IMR-90 (cell line): ENCODE measurements around the gene EML1. TPM values are rescaled to one million over a fixed set of nuclear protein-coding genes. Genes with fewer than 3 reads are reported as not detected.

Source experiments
- ATAC-seq: fragments of 200-7000 bp; cut with Tn5 transposase; 2 replicates; pipeline ENCODE4 v1.9.1; 2020; ENCODE audit warnings: low read depth, mild to moderate bottlenecking, moderate library complexity
- BruUV-seq: library from RNA; stranded (reverse); fragments of 400-500 nt; replicated peaks from 2 replicates; lab custom pipeline; 2021; lab: Mats Ljungman, UMichigan
- CTCF ChIA-PET: fragments of 300-600 bp; formaldehyde crosslinking; extraction: SDS; loops from one replicate; lab custom pipeline; 2021; ENCODE audit warnings: antibody characterized with exemption; lab: Yijun Ruan, JAX
- POLR2A ChIA-PET: fragments of 300-600 bp; sonication (Branson Sonifier 250); formaldehyde crosslinking; loops from one replicate; lab custom pipeline; 2022; ENCODE audit warnings: antibody characterized with exemption; ENCODE audit not compliant: unreplicated experiment; lab: Charles Lee
- DNase-seq: peaks from one replicate; pipeline ENCODE4 v3.0.0; 2013
- H2AFZ ChIP-seq: replicated peaks from 2 replicates; pipeline ENCODE3; 2013; ENCODE audit warnings: low read length, mild to moderate bottlenecking; ENCODE audit not compliant: poor library complexity
- H2AK5ac ChIP-seq: 2 replicates; pipeline ENCODE4 v1.6.1; 2013; ENCODE audit warnings: low read depth, low read length, inconsistent platforms
- H2AK9ac ChIP-seq: replicated peaks from 2 replicates; pipeline ENCODE3; 2013; ENCODE audit warnings: mild to moderate bottlenecking, low read depth, low read length, moderate library complexity; ENCODE audit not compliant: poor library complexity
- H2BK120ac ChIP-seq: 2 replicates; pipeline ENCODE4 v1.6.1; 2013; ENCODE audit warnings: low read depth, low read length, inconsistent platforms
- H2BK15ac ChIP-seq: 3 replicates; pipeline ENCODE4 v1.6.1; 2013; ENCODE audit warnings: low read depth, low read length, inconsistent platforms
- H2BK20ac ChIP-seq: 2 replicates; pipeline ENCODE4 v1.6.1; 2013; ENCODE audit warnings: low read depth, mild to moderate bottlenecking, inconsistent platforms, low read length, moderate library complexity
- H2BK5ac ChIP-seq: 2 replicates; pipeline ENCODE4 v1.6.1; 2013; ENCODE audit warnings: mild to moderate bottlenecking, low read depth, low read length, inconsistent platforms; ENCODE audit not compliant: poor library complexity, severe bottlenecking
- H3K14ac ChIP-seq: replicated peaks from 2 replicates; pipeline ENCODE4 v1.6.1; 2013; ENCODE audit warnings: low read depth, low read length, inconsistent platforms
- H3K18ac ChIP-seq: 2 replicates; pipeline ENCODE4 v1.6.1; 2013; ENCODE audit warnings: low read depth, low read length, control low read depth
- H3K23ac ChIP-seq: 2 replicates; pipeline ENCODE4 v1.6.1; 2013; ENCODE audit warnings: low read depth, low read length, inconsistent platforms
- H3K27ac ChIP-seq: 2 replicates; pipeline ENCODE4 v1.5.1; 2013; ENCODE audit warnings: mild to moderate bottlenecking, control low read depth, low read length; ENCODE audit not compliant: insufficient read depth
- H3K27me3 ChIP-seq: 2 replicates; pipeline ENCODE4 v1.6.1; 2013; ENCODE audit warnings: low read length; ENCODE audit not compliant: control insufficient read depth, insufficient read depth
- H3K36me3 ChIP-seq: 2 replicates; pipeline ENCODE4 v1.6.1; 2013; ENCODE audit warnings: low read length, mixed read lengths; ENCODE audit not compliant: control insufficient read depth, insufficient read depth
- H3K4ac ChIP-seq: 2 replicates; pipeline ENCODE4 v1.6.1; 2013; ENCODE audit warnings: low read depth, low read length, inconsistent platforms
- H3K4me1 ChIP-seq: 2 replicates; pipeline ENCODE4 v1.6.1; 2013; ENCODE audit warnings: low read length, mixed read lengths; ENCODE audit not compliant: control insufficient read depth, insufficient read depth
- H3K4me2 ChIP-seq: 2 replicates; pipeline ENCODE4 v1.6.1; 2013; ENCODE audit warnings: low read depth, mild to moderate bottlenecking, control low read depth, low read length, moderate library complexity
- H3K4me3 ChIP-seq: 2 replicates; pipeline ENCODE4 v1.5.1; 2013; ENCODE audit warnings: low read depth, mild to moderate bottlenecking, control low read depth, low read length, moderate library complexity; ENCODE audit not compliant: insufficient read depth
- H3K56ac ChIP-seq: 2 replicates; pipeline ENCODE4 v1.6.1; 2013; ENCODE audit warnings: low read length, inconsistent platforms; ENCODE audit not compliant: insufficient read depth; ENCODE audit errors: extremely low read depth
- H3K79me1 ChIP-seq, 2 experiments: 2 replicates each; pipeline ENCODE4 v1.6.1; 2013; ENCODE audit warnings: low read length in 2 of 2, inconsistent platforms in 1 of 2, low read depth in 1 of 2
- H3K9ac ChIP-seq: 2 replicates; pipeline ENCODE4 v1.6.1; 2013; ENCODE audit warnings: low read depth, low read length, control low read depth
- H3K9me1 ChIP-seq: 2 replicates; pipeline ENCODE4 v1.6.1; 2013; ENCODE audit warnings: low read length, inconsistent platforms; ENCODE audit not compliant: insufficient read depth
- H3K9me3 ChIP-seq: 2 replicates; pipeline ENCODE4 v1.6.1; 2013; ENCODE audit warnings: low read length; ENCODE audit not compliant: control insufficient read depth, insufficient read depth
- H4K20me1 ChIP-seq: 2 replicates; pipeline ENCODE4 v1.6.1; 2013; ENCODE audit warnings: low read length, inconsistent platforms; ENCODE audit not compliant: insufficient read depth
- H4K5ac ChIP-seq: 2 replicates; pipeline ENCODE4 v1.6.1; 2013; ENCODE audit warnings: mild to moderate bottlenecking, low read depth, low read length, control low read depth
- H4K8ac ChIP-seq, 2 experiments: 2 replicates each; pipeline ENCODE4 v1.6.1; 2013; ENCODE audit warnings: low read depth in 2 of 2, low read length in 2 of 2, control low read depth in 1 of 2, inconsistent platforms in 1 of 2
- H4K91ac ChIP-seq: 2 replicates; pipeline ENCODE4 v1.6.1; 2013; ENCODE audit warnings: low read depth, low read length, inconsistent platforms; ENCODE audit not compliant: insufficient read depth
- CHD1 ChIP-seq: IDR thresholded peaks from 2 replicates; pipeline ENCODE4 v1.6.1; 2012; ENCODE audit warnings: low read depth, low read length, improper control_type of control experiment
- ELK1 ChIP-seq: fragments of 150-350 bp; IDR thresholded peaks from 2 replicates; pipeline ENCODE4 v1.6.1; 2016; ENCODE audit warnings: low read depth, mild to moderate bottlenecking, low read length, moderate library complexity, borderline replicate concordance
- FOS ChIP-seq: fragments of 150-350 bp; IDR thresholded peaks from 2 replicates; pipeline ENCODE4 v1.6.1; 2016; ENCODE audit warnings: low read depth, low read length
- MAFK ChIP-seq: IDR thresholded peaks from 2 replicates; pipeline ENCODE4 v1.6.1; 2012; ENCODE audit warnings: low read depth, low read length, improper control_type of control experiment
- MAZ ChIP-seq: IDR thresholded peaks from 2 replicates; pipeline ENCODE4 v1.6.1; 2012; ENCODE audit warnings: low read depth, mild to moderate bottlenecking, low read length, improper control_type of control experiment, moderate library complexity, borderline replicate concordance
- NFE2L2 ChIP-seq: fragments of 150-350 bp; IDR thresholded peaks from 2 replicates; pipeline ENCODE4 v1.6.1; 2016; ENCODE audit warnings: low read depth, mild to moderate bottlenecking, low read length
- RAD21 ChIP-seq: IDR thresholded peaks from 2 replicates; pipeline ENCODE4 v1.6.1; 2012; ENCODE audit warnings: low read length, improper control_type of control experiment
- RCOR1 ChIP-seq: IDR thresholded peaks from 2 replicates; pipeline ENCODE4 v1.6.1; 2012; ENCODE audit warnings: mild to moderate bottlenecking, low read length, improper control_type of control experiment; ENCODE audit not compliant: insufficient replicate concordance
- SMC3 ChIP-seq: fragments of 150-350 bp; IDR thresholded peaks from 2 replicates; pipeline ENCODE4 v1.6.1; 2016; ENCODE audit warnings: low read depth, mild to moderate bottlenecking, antibody characterized with exemption, low read length, moderate library complexity
- USF2 ChIP-seq: fragments of 150-350 bp; IDR thresholded peaks from 2 replicates; pipeline ENCODE4 v1.6.1; 2017; ENCODE audit warnings: mild to moderate bottlenecking, antibody characterized with exemption, low read length, low read depth
- WGBS, 2 experiments: methylation state at CpG; one replicate each; pipeline versions ENCODE4 v1.1.5 to v1.1.7; 2013; ENCODE audit warnings: missing lambda C conversion rate in 2 of 2; ENCODE audit not compliant: insufficient read length in 1 of 2; ENCODE audit errors: extremely low coverage in 2 of 2; 5-methylcytosine and 5-hydroxymethylcytosine counted together
- dilution Hi-C: fragments of 300-500 bp; cut with HindIII; formaldehyde crosslinking; loops from one replicate; pipeline ENCODE4 v1.14.3; 2018; ENCODE audit warnings: low sequenced_read_pairs; ENCODE audit not compliant: unreplicated experiment
- in situ Hi-C: fragments of 300-500 bp; cut with MboI; formaldehyde crosslinking; loops from 3 replicates; pipeline ENCODE4 v1.14.3; 2019; ENCODE audit warnings: low sequenced_read_pairs, inconsistent platforms, mixed read lengths
- intact Hi-C: fragments of 100-400 bp; cut with micrococcal nuclease; formaldehyde crosslinking; loops from 2 replicates; pipeline ENCODE4 v1.10.0; 2022
- polyA plus RNA-seq, 3 experiments: library from polyadenylated mRNA; depleted of rRNA; stranded (reverse); fragments of >200 nt; gene quantifications; 2 replicates each; pipeline ENCODE4 v1.2.3, GENCODE V29; 2012; ENCODE audit warnings: low replicate concordance in 1 of 3
- total RNA-seq: library from RNA; depleted of rRNA; stranded (reverse); fragments of >200 nt; gene quantifications from 2 replicates; pipeline ENCODE4 v1.2.3, GENCODE V29; 2012

Gene EML1
- total and polyA plus RNA-seq, 2 of the 4 experiments (the other 2 are of a cell fraction), result 14.0 to 42.3 TPM

GRCh38 chr14:99880651-99881420 lies 87.6 kb downstream of the EML1 start:
- DNase-seq, result peak; percentile 35
- Histone ChIP-seq H4K8ac (peak overlapping the region in 1 of 2 experiments; percentile 47; a peak in 1 of 4 replicates), H3K4me3 (no peak overlapping the region), H4K5ac (peak overlapping the region; percentile 33), H2AK5ac (peak overlapping the region; percentile 37; the same call in 1 of the 2 replicates), H3K27ac (peak overlapping the region; percentile 74; the same call in 1 of the 2 replicates), H2BK15ac (no peak overlapping the region), H3K9me1 (peaks cover 5% of the 10 kb centered on the region), H3K27me3 (no peaks in the 10 kb centered on the region), H3K23ac (no peak overlapping the region), H3K4me2 (peak overlapping the region; percentile 29; the same call in 1 of the 2 replicates), H3K4ac (peak overlapping the region; percentile 62), H3K18ac (peak overlapping the region; percentile 79), H3K14ac (peak overlapping the region; percentile 66; the same call in 1 of the 2 replicates), H2AK9ac (no peak overlapping the region), H2BK20ac (0 out of 2 replicates have a peak overlapping the region, but pooled peaks have one; percentile 28), H2BK5ac (peak overlapping the region; percentile 31), H3K79me1 (peaks cover 3 to 17% of the 10 kb centered on the region in 2 experiments; a peak in 3 of 4 replicates), H4K91ac (peak overlapping the region; percentile 61; the same call in 1 of the 2 replicates), H3K9me3 (no peaks in the 10 kb centered on the region), H3K56ac (no peak overlapping the region; the same call in 1 of the 2 replicates), H3K9ac (no peak overlapping the region), H3K4me1 (peaks cover 15% of the 10 kb centered on the region), H3K36me3 (0 out of 2 replicates have a peak, but pooled peaks cover 2% of the 10 kb centered on the region), H2AFZ (no peak overlapping the region), H2BK120ac (peak overlapping the region; percentile 63; the same call in 1 of the 2 replicates), H4K20me1 (peaks cover 4% of the 10 kb centered on the region; the same call in 1 of the 2 replicates)
- ChIA-PET CTCF (no interaction called here), POLR2A (no interaction called here)
- intact Hi-C loops, result no loop called here
- dilution Hi-C loops, result no loop called here
- in situ Hi-C loops, result loop anchor here (5.0 kb wide), 2 partner anchors 199 to 369 kb away; partner anchors contain the start of gene CYP46A1
- BruUV-seq, result no TSS peak
- ATAC-seq, result no peak
- TF ChIP-seq NFE2L2 (no peak), MAZ (no peak), FOS (no peak), CHD1 (no peak), MAFK (no peak), USF2 (no peak), RCOR1 (no peak), ELK1 (no peak), SMC3 (no peak), RAD21 (no peak)
- WGBS, 2 experiments, result 100% methylated on average over 3 of the region's 13 CpGs; no CpG with 5 or more reads in 1 of the 2 experiments
